Natural killer cell (primary cell): ENCODE measurements around the gene PBLD. TPM values are rescaled to one million over a fixed set of nuclear protein-coding genes. Genes with fewer than 3 reads are reported as not detected.

Experiments used
- ATAC-seq, 3 donors: fragments of 150-1000 bp in 2 of 3; fragments of 200-7000 bp in 1 of 3; cut with Tn5 transposase; 1 replicate in 1 of 3; 2 replicates in 2 of 3; pipeline ENCODE4 v1.10.0; 2021; ENCODE audit warnings: mild to moderate bottlenecking in 2 of 3, moderate library complexity in 2 of 3
- DNase-seq, 2 donors: peaks; one replicate each; pipeline versions ENCODE4 v3.0.0 to v3.0.0-alpha.2; 2013 to 2021; ENCODE audit warnings: mixed read lengths in 1 of 2
- H3K27ac ChIP-seq: one replicate; pipeline ENCODE4 v1.5.1; 2013; ENCODE audit warnings: mild to moderate bottlenecking, low read length
- H3K27me3 ChIP-seq: one replicate; pipeline ENCODE4 v1.6.1; 2013; ENCODE audit warnings: low read length; ENCODE audit not compliant: control insufficient read depth, insufficient read depth
- H3K36me3 ChIP-seq: one replicate; pipeline ENCODE4 v1.6.1; 2013; ENCODE audit warnings: low read length; ENCODE audit not compliant: control insufficient read depth, insufficient read depth
- H3K4me1 ChIP-seq: one replicate; pipeline ENCODE4 v1.6.1; 2013; ENCODE audit warnings: low read length; ENCODE audit not compliant: control insufficient read depth, insufficient read depth
- H3K4me3 ChIP-seq: one replicate; pipeline ENCODE4 v1.5.1; 2013; ENCODE audit warnings: low read length
- H3K9me3 ChIP-seq: one replicate; pipeline ENCODE4 v1.6.1; 2013; ENCODE audit warnings: low read length; ENCODE audit not compliant: control insufficient read depth, insufficient read depth
- H3K27ac Mint-ChIP-seq, 2 donors: one replicate each; pipeline ENCODE4 v1.8.0; 2022; ENCODE audit warnings: mild to moderate bottlenecking in 2 of 2, mixed read lengths in 2 of 2, moderate library complexity in 1 of 2
- H3K27me3 Mint-ChIP-seq, 2 donors: one replicate each; pipeline ENCODE4 v1.8.0; 2022; ENCODE audit warnings: low read depth in 2 of 2, mixed read lengths in 2 of 2
- H3K36me3 Mint-ChIP-seq: one replicate; pipeline ENCODE4 v1.8.0; 2022; ENCODE audit warnings: mixed read lengths
- H3K4me1 Mint-ChIP-seq, 2 donors: one replicate each; pipeline ENCODE4 v1.8.0; 2022; ENCODE audit warnings: mixed read lengths in 2 of 2
- H3K4me3 Mint-ChIP-seq: one replicate; pipeline ENCODE4 v1.8.0; 2022; ENCODE audit warnings: mild to moderate bottlenecking, moderate library complexity, mixed read lengths
- H3K9me3 Mint-ChIP-seq, 2 donors: one replicate each; pipeline ENCODE4 v1.8.0; 2022; ENCODE audit warnings: mixed read lengths in 2 of 2
- WGBS: methylation state at CpG from one replicate; pipeline ENCODE4 v1.1.7; 2013; ENCODE audit warnings: missing lambda C conversion rate; ENCODE audit not compliant: insufficient coverage; 5-methylcytosine and 5-hydroxymethylcytosine counted together
- intact Hi-C: fragments of 100-400 bp; cut with micrococcal nuclease; formaldehyde crosslinking; loops from one replicate; pipeline ENCODE4 v1.14.2; 2022
- total RNA-seq, 4 donors: library from RNA; stranded (reverse); fragments of 120-200 nt in 1 of 4; gene quantifications; one replicate each; pipeline versions ENCODE4 v1.2.3 to v1.2.4, GENCODE V29; 2013 to 2022
- TF ChIP-seq, protein P1 (sequence below): fragments of 200-600 bp; IDR thresholded peaks from one replicate; pipeline ENCODE4 v1.8.0; 2022; ENCODE audit warnings: antibody characterized with exemption

The PBLD gene
- total RNA-seq, 3 donors from 2014 or later (not counting 1 experiment from before 2014, with no cell fraction given) = 1.4 to 2.1 (median 1.4) TPM

DNA sequence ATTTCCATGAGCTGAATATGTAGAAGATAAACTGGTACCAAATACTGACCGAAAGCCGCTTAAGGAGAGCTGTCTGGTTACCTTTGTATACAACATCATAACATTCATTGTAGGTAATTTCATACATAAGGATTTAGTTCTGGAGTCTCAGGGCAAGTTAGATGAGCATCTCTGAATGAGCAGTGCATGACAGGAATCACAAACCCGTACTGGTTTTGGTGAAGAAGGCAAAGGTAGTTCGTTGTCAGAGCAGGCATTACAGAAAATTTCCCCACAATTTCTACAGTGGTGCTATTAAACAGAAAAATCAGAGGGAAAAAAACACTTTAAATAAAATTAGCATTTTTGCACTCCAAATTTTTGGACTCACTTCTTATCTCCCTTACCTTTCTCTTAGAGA, 12.9 kb upstream of the PBLD start:
- DNase-seq (no peak), ATAC-seq (no peak)
- no peaks in the 10 kb centered on the region for H3K4me1 ChIP-seq
- no peak overlapping the region for H3K4me3 ChIP-seq
- no peak overlapping the region for H3K27ac ChIP-seq
- no peaks in the 10 kb centered on the region for H3K9me3 ChIP-seq
- H3K4me1 Mint-ChIP-seq = peaks cover 3 to 6% of the 10 kb centered on the region in 2 donors
- intact Hi-C loops = no loop called here
- H3K27me3 ChIP-seq = no peaks in the 10 kb centered on the region
- H3K4me3 Mint-ChIP-seq = no peak overlapping the region
- TF ChIP-seq, protein P1, sequence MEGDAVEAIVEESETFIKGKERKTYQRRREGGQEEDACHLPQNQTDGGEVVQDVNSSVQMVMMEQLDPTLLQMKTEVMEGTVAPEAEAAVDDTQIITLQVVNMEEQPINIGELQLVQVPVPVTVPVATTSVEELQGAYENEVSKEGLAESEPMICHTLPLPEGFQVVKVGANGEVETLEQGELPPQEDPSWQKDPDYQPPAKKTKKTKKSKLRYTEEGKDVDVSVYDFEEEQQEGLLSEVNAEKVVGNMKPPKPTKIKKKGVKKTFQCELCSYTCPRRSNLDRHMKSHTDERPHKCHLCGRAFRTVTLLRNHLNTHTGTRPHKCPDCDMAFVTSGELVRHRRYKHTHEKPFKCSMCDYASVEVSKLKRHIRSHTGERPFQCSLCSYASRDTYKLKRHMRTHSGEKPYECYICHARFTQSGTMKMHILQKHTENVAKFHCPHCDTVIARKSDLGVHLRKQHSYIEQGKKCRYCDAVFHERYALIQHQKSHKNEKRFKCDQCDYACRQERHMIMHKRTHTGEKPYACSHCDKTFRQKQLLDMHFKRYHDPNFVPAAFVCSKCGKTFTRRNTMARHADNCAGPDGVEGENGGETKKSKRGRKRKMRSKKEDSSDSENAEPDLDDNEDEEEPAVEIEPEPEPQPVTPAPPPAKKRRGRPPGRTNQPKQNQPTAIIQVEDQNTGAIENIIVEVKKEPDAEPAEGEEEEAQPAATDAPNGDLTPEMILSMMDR = no peak
- no peaks in the 10 kb centered on the region for H3K27me3 Mint-ChIP-seq
- peak overlapping the region; percentile 29 to 78 for H3K27ac Mint-ChIP-seq
- H3K36me3 Mint-ChIP-seq = peaks cover 29% of the 10 kb centered on the region
- 100% methylated on average over 2 of the region's 4 CpGs for WGBS
- H3K36me3 ChIP-seq = peaks cover 52% of the 10 kb centered on the region
- no peaks in the 10 kb centered on the region for H3K9me3 Mint-ChIP-seq

DNA sequence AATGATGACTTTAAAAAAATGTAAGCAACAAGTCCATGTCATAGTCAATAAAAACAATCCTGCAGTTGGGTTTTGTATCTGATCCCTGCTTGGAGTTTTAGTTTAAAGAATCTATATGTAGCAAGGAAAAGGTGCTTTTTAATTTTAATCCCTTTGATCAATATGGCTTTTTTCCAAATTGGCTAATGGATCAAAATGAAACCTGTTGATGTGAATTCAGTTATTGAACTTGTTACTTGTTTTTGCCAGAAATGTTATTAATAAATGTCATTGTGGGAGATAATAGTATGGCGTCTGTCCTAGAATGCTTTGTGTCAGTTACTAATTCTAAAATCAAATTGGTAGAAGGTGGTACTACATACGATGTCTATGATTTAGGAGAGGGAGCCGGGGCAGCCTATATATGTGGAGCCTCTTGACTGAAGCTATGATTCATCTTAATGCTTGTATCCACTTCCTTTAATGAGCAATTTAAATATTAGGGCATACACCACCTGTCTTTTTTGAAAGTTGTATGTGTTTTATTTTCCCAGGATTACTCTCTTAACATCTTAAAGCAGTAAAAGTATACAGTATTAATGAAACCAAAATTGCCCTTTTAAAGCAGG, 10.3 kb upstream of the PBLD start:
- WGBS = 100% methylated on average over 3 of the region's 3 CpGs
- no peaks in the 10 kb centered on the region for H3K9me3 Mint-ChIP-seq
- peaks cover 29% of the 10 kb centered on the region for H3K36me3 Mint-ChIP-seq
- DNase-seq (no peak), ATAC-seq (no peak)
- Histone ChIP-seq H3K9me3 (no peaks in the 10 kb centered on the region), H3K27me3 (no peaks in the 10 kb centered on the region), H3K36me3 (peaks cover 73% of the 10 kb centered on the region), H3K27ac (no peak overlapping the region), H3K4me1 (no peaks in the 10 kb centered on the region), H3K4me3 (no peak overlapping the region)
- H3K4me1 Mint-ChIP-seq = peaks cover 12 to 14% of the 10 kb centered on the region in 2 donors
- TF ChIP-seq, protein P1 = no peak
- no peaks in the 10 kb centered on the region for H3K27me3 Mint-ChIP-seq
- H3K4me3 Mint-ChIP-seq = no peak overlapping the region
- peak overlapping the region; percentile 38 to 56 for H3K27ac Mint-ChIP-seq
- intact Hi-C loops = no loop called here

DNA sequence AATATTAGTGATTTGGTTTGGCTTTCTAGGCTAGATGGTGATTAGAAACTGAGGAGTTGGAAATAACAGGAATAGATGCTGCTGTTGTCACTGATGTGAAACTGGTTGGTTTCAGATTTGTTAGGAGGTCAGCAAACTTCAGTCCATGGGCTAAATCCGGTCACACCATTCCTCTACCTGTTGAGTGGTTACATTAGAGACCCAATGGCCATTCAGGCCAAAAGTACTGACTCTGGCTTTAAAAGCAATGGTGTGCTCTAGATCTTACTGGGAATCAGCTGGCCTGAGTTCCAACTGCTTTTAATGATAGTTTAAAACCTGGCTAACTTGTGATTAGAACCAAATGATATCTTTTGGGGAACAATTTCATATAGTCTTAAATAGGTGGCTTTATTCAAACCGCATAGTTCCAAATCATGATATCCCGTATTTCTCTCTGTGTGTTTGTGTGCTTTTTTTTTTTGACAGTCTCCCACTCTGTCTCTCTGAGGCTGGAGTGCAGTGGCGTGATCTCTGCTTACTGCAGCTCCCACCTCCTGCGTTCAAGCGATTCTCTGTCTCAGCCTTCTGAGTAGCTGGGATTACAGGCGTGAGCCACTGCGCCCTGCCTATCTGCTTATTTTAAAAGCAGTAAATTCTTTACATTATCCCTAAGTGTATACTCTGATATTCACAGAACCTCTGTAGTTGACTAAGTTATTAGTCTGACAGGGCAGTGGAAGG, 7.8 kb upstream of the PBLD start:
- no peaks in the 10 kb centered on the region for H3K4me1 ChIP-seq
- Mint-ChIP-seq H3K4me3 (no peak overlapping the region), H3K9me3 (no peaks in the 10 kb centered on the region), H3K36me3 (peaks cover 28% of the 10 kb centered on the region), H3K4me1 (peaks cover 37 to 39% of the 10 kb centered on the region in 2 donors), H3K27me3 (no peaks in the 10 kb centered on the region), H3K27ac (peak overlapping the region; percentile 20 to 29)
- intact Hi-C loops = no loop called here
- ATAC-seq (no peak), DNase-seq (no peak)
- peaks cover 73% of the 10 kb centered on the region for H3K36me3 ChIP-seq
- TF ChIP-seq, protein P1 = no peak
- H3K9me3 ChIP-seq = no peaks in the 10 kb centered on the region
- no peak overlapping the region for H3K4me3 ChIP-seq
- WGBS = 95% methylated on average over 8 of the region's 8 CpGs
- no peaks in the 10 kb centered on the region for H3K27me3 ChIP-seq
- no peak overlapping the region for H3K27ac ChIP-seq
